Lung microvascular endothelial cell (primary cell): ENCODE measurements around the gene LRP10. TPM values are rescaled to one million over a fixed set of nuclear protein-coding genes. Genes with fewer than 3 reads are reported as not detected.
"Not testable (repeated sequence)": the region's sequence is repeated elsewhere in the genome, so short reads cannot be mapped to it uniquely, and the experiment has no call there.

ENCODE experiments used
- DNase-seq, 2 donors: peaks; one replicate each; pipeline versions ENCODE4 v3.0.0 to v3.0.0-alpha.2; 2010; ENCODE audit warnings: low read depth in 2 of 2
- total RNA-seq: library from RNA; depleted of rRNA; stranded (reverse); fragments of >200 nt; gene quantifications from 2 replicates; pipeline ENCODE4 v1.2.1, GENCODE V29; 2014

LRP10 gene
- total RNA-seq, 1 donor from 2014 or later = 44.0 TPM

DNA sequence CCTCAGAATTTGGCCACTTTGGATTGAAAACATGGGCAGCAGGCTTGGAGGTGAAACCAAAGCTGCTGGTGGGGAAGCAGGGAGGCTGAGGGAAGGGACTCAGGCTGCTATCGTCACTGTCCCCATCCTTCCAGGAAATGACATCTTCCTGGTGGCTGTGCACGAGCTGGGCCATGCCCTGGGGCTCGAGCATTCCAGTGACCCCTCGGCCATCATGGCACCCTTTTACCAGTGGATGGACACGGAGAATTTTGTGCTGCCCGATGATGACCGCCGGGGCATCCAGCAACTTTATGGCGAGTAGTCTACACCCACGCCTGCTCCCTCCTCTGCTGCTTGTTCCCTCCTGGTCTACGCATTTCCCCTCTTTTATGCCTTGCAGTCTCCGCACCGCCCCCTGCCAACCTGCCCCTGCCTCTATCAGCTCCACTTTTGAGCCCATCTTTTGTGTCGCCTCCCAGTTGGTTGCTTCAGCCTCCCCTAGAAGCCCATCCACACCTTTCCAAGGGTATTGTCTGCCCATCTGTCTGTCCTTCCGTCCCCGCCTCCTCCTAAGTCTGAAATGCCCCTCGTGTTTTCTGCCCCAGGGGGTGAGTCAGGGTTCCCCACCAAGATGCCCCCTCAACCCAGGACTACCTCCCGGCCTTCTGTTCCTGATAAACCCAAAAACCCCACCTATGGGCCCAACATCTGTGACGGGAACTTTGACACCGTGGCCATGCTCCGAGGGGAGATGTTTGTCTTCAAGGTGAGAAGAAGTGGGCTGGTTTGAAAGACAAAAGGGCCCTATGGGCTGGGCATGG is 28.2 kb upstream of the LRP10 start:
- no peak for DNase-seq

DNA sequence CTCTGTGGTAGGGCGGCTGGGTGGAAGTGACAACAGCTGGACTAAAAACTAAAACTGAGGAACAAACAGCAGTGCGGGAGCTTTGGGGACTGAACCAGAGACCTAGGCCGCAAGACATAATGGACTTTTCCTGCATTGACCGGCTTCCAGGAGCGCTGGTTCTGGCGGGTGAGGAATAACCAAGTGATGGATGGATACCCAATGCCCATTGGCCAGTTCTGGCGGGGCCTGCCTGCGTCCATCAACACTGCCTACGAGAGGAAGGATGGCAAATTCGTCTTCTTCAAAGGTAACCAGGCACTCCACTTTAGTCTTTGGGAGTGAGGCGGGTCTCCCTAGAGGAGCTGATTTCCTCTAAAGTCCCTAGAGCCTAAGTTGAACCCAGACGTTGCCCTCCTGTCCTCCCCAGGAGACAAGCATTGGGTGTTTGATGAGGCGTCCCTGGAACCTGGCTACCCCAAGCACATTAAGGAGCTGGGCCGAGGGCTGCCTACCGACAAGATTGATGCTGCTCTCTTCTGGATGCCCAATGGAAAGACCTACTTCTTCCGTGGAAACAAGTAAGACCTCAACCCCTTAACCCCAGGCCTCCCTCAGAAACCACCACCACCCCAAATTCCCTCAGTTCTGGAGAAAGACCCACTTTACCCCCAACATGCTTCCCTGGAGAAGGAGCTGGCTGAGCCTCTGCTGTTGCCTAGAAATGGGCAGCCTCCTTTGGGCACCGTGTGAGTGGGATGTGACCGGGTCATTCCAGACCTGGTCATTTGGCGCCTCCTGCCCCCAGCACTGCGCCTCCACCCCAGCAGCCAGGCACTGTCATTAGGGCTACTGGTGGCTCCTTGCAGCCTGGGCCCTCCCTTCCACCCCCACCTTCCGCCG is 27.1 kb upstream of the LRP10 start:
- no peak for DNase-seq

DNA sequence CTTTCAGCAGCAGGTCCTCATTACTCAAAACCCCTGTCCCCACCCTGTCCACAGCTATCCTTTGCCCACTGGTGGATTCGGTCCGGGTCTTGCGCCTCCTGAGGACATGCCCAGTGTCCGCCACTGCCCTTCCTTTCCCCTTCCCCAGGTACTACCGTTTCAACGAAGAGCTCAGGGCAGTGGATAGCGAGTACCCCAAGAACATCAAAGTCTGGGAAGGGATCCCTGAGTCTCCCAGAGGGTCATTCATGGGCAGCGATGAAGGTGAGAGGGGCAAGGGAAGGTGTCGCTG is 26.5 kb upstream of the LRP10 start:
- DNase-seq = no peak

DNA sequence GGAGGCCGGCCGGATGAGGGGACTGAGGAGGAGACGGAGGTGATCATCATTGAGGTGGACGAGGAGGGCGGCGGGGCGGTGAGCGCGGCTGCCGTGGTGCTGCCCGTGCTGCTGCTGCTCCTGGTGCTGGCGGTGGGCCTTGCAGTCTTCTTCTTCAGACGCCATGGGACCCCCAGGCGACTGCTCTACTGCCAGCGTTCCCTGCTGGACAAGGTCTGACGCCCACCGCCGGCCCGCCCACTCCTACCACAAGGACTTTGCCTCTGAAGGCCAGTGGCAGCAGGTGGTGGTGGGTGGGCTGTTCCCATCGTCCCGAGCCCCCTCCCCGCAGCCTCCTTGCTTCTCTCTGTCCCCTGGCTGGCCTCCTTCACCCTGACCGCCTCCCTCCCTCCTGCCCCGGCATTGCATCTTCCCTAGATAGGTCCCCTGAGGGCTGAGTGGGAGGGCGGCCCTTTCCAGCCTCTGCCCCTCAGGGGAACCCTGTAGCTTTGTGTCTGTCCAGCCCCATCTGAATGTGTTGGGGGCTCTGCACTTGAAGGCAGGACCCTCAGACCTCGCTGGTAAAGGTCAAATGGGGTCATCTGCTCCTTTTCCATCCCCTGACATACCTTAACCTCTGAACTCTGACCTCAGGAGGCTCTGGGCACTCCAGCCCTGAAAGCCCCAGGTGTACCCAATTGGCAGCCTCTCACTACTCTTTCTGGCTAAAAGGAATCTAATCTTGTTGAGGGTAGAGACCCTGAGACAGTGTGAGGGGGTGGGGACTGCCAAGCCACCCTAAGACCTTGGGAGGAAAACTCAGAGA is 25.5 kb upstream of the LRP10 start:
- DNase-seq = no peak

DNA sequence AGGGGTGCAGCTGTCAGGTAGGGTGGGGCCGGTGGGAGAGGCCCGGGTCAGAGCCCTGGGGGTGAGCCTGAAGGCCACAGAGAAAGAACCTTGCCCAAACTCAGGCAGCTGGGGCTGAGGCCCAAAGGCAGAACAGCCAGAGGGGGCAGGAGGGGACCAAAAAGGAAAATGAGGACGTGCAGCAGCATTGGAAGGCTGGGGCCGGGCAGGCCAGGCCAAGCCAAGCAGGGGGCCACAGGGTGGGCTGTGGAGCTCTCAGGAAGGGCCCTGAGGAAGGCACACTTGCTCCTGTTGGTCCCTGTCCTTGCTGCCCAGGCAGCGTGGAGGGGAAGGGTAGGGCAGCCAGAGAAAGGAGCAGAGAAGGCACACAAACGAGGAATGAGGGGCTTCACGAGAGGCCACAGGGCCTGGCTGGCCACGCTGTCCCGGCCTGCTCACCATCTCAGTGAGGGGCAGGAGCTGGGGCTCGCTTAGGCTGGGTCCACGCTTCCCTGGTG is 24.7 kb upstream of the LRP10 start:
- DNase-seq = no peak

DNA sequence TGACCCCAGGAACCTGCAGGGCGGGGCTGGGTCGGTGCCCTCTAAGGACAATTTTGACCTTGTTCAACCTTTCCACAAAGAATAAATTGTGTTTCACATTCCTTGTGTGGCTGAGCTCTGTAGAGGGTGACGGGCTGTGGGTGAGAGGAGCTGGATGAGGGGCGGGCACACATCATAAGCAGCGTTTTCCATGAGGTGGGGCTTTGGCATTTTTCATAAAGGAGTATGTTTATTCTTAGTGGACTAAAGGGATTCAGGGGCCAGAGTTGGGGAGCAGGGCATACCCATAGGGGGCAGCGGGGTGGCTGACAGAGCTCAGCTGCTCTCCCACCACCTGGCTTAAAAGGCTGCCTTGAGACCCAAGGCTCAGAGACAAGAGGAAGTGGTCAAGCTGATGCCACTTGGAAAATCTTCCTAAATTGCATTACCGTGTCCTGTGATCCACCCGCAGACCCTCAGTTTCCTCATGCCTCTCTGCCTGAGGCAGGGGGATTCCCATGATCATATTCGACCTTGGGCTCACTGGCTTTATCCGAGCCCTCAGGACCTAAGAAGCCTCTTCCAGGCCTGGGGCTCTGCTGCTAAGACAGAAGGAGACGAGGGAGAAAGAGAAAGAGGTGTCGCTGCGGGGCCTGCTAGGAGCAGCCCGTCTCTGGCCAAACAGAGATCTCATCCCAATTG is 23.7 kb upstream of the LRP10 start:
- DNase-seq = peak; percentile 41 to 57

DNA sequence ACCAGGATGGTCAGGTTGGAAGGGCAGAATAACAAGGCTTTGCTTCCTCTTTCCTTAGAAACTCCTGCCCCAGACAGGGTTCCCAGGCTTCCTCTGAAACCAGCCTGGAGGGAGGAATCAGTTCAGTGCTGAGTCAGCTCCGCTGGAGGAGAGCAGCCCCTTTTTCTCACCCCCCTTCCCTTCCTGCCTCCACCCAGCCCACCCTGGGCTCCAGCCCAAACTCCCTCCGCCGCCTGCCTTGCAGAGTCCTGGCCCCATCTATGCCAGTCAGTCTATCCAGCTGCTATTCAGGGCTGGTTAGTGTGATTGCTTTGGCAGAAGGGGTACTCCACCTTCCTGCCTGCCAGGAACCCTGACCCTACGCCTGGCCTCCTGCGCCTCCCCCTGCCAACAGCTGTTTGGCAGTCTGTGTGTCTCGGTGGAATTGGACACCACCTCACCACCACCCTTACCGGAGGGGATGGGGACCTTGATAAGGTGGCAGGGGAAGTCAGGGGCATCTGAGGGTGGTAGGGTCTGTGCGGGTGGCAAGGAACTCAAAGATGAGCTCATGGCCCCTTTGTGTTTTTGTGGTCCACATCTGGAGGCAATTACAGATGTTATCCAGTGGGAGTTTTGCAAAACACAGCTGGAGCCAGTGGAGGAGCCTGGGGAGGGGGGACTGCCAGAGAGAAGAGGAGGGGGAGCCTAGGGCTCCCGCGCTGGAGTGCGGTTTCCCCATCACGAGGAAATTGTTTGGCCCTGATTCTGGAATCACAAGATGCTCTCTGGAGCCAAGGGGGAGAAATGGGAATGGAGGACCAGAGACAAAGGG is 23.0 kb upstream of the LRP10 start:
- DNase-seq = peak; percentile 52 to 82

DNA sequence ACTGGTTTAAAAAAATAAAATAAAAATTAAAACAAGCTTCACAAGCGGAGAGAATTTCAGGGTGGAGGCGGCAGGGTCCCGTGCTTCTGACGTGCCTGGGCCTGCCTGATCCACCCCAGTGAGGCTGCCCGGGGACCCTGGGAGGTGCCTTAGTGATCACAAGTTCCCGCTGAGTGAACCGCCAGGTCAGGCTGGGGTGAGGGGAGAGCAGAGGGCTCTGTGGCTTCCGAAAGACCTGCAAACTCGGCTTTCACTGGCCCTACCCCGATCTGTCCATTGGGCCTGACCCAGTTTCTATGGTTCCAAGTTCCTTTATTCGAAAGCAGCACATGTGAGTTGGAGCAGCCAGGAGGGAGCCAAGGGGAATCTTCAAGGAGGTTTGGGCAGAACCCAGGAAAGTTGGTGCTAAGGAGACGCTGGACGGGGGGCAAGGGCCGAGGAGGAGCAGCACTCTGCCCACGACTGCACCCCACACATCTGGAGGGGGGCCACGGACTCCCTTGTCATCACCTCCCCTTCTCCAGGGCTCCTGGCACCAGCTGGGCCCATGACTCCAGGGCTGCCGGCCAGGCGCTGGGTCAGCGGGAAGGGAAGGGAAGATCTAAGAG is 22.2 kb upstream of the LRP10 start:
- DNase-seq = no peak

DNA sequence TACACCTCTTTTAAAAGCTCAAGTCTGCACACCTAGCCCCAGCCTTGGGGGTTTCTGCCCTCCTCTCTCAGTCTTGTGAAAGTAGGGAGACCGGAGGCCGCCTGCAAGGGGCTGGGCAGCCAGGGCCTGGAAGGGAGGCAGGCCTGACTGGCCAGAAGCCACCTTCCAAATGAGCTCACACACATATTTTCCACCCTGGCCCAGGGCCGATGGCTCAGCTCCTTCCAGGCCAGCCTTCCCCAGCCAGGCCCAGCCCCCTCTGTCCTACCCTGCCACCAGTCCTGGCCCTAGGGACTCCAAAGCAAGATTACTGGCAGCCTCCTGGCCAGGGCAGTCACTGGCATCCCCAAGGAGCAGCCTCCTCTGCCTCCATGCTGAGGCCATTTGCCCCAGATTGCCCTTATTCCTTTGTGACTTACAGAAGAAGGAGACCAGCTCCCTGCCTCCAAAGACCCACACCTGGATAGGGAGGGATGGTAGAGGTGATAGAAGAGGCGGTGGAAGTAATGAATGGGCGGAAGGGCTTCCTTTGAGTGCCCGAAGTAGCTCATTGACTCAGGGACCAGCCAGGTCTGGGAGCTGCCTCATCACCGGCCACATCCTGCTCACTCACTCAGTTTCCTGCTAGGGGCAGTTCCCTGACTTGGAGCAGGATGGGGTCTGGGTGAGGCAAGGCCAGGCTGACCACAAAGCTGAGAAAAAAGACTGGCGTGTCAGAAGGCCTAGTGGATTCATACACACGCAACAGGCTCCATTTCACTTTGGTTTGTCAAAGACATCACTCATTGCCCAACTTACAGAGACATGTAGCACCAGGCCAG is 20.4 kb upstream of the LRP10 start:
- DNase-seq = peak; percentile 94 to 98

DNA sequence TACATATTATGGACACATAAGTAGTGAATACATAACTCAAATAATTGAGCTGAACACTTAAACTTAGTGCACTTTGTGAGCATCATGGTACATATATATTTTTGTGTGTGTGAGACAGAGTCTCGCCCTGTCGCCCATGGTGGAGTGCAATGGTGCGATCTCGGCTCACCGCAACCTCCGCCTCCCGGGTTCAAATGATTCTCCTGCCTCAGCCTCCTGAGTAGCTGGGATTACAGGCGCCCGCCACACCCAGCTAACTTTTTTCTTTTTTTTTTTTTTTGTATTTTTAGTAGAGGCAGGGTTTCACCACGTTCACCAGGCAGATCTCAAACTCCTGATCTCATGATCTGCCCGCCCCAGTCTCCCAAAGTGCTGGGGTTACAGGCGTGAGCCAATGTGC is 19.4 kb upstream of the LRP10 start:
- not testable (repeated sequence) for DNase-seq

DNA sequence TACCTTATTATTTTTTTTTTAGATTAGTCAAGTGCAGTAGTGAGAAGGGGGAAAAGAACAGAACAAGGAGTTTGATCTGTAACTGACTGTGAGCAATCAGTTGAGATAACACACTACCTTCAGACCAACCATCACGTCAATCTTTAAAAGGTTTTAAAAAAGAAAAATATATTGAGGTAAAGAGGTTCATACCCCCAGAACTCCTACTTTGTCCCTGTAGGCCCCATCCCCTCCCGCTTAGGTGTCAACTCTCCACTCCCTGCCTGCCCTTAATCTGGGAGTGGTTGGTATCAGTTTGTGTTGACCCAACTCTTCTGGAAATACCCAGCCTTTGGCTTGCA is 19.0 kb upstream of the LRP10 start:
- DNase-seq = no peak

DNA sequence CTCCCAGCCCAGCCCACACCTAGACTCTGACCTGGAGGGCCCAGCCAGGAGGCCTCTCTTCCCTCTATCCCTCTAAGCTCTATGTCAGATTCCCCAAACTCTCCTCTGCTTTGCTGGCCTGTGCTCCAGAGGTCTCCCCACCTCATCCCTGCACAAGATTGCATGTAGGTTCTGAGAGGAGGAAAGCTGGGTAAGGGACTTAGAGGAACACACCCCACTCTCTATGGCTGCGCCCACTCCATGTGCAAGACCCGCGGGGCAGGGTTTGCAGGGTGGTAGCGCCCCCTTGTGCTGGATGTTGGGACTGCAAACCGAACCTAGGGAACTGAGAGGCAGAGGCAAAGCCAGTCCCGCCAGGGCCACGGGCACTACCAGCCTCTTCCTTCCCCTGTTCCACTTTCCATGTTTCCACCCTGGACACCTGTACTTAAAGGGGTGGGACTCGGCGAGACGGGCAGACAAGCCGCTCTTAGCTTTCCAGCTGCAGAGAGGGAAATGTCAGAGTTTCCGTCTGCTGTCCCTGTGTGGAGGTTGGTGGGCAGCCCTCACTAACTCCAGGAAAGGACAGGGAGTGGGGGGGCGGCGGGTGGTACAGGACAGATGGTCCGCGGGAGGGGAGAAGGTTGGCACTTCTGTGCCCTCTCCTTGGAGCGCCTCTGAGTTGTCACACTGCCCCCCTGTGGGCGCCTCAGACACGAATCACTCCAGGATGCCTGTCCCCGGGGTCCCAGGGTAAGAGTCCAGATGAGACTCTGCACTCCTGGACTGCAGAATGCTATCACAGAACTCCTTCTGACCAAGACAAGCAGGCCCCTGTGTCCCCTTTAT is 18.4 kb upstream of the LRP10 start:
- DNase-seq = peak; percentile 85 to 87

DNA sequence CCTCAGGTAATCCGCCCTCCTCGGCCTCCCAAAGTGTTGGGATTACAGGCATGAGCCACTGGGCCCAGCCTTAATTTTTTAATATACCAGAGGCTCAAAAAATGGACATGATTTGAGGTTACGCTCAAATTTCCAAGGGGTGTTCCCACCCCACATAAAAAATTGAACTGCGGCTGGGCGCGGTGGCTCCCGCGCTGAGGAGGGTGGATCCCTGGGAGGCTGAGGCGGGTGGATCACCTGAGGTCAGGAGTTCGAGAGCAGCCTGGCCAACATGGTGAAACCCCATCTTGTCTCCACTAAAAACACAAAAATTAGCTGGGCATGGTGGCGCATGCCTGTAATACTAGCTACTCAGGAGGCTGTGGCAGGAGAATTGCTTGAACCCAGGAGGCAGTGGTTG is 17.2 kb upstream of the LRP10 start:
- DNase-seq = not testable (repeated sequence)

DNA sequence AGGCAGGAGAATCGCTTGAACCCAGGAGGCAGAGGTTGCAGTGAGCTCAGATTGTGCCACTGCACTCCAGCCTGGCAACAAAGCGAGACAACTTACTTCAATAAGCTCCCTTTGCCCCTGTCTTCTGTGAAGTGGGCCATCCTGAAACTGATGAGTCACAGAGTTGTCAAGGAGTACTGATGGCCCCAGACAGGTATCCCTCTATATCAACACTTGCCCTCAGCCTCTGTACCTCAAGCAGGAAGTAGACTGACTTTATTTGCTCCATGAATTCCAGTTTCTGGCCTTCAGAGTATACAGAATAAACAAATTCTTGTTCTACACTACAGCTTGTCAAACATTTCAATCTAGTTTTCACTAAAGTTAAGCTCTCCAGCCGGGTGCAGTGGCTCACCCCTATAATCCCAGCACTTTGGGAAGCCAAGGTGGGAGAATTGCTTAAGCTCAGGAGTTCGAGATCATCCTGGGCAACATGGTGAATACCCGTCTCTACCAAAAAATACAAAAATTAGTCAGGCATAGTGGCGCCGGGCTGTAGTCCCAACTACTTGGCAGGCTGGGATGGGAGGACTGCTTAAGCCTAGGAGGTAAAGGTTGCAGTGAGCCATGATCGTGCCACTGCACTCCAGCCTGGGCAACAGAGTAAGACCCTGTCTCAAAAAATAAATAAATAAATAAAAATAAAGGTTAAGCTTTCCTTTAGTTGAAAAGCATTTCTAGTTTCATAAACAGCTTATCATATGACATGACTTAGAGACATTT is 16.4 kb upstream of the LRP10 start:
- no peak for DNase-seq

DNA sequence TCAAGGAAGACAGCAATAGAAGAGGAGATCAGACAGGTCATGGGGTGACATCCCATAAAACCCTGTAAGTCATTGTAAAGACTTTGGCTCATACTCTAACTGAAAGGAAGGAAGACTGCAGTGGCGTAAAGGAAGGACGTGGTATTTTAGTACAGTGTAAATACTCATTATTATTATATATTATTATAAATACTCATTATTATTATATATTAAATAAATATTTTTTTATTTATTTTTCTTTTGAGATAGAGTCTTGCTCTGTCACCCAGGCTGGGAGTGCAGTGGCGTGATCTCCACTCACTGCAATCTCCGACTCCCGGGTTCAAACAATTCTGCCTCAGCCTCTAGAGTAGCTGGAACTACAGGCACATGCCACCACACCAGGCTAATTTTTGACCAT is 15.1 kb upstream of the LRP10 start:
- no peak for DNase-seq

DNA sequence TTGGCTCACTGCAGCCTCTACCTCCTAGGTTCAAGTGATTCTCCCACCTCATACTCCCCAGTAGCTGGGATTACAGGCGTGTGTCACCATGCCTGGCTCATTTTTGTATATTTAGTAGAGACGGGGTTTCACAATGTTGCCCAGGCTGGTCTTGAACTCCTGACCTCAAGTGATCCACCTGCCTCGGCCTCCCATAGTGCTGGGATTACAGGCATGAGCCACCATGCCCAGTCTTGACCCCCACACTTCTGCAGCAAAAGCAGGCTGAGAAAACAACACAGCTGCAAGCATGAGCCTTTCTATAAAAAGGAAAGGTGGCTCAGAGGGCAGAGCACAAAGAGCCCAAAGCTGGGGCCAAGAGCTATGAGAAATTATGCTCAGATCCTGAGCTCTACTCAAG is 11.2 kb upstream of the LRP10 start:
- DNase-seq = not testable (repeated sequence)

DNA sequence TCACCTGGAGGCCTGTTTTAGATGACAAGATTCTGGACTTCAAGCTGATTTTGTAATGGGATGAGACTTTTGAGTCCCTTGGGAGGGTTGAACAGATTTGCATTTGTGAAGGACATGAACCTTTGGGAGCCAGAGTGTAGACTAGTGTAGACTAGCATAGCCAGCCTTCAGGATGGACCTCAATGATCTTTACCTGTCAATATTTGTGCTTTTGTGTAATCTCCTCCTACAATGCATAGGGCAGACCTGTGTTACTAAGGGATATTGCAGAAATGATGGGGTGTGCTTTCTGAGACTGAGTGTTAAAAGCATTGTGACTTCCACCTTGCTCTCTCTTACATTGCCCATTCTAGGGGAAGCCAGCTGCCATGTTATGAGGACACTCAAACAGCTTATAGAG is 9.9 kb upstream of the LRP10 start:
- no peak for DNase-seq

DNA sequence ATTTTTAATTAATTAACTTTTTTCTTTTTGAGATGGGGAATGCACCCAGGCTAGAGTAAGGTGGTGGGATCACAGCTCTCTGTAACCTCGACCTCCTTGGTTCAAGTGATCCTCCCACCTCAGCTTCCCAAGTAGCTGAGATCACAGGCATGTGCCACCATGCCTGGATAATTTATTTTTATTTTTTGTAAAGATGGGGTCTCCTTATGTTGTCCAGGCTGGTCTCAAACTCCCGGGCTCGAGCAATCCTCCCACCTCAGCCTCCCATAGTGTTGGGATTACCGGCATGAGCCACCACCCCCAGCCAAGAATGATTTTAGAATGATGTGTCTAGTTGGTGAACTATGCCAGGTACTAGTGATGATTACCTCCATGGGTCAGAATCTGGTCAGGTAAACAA is 6.6 kb upstream of the LRP10 start:
- DNase-seq = no peak
